Measurements from ENCODE around the gene DCDC1. TPM values are rescaled to one million over a fixed set of nuclear protein-coding genes. Genes with fewer than 3 reads are reported as not detected.

Gene DCDC1
- total RNA-seq, 4 donors from 2014 or later: 0.26 to 8.0 (median 1.5) TPM

DNA sequence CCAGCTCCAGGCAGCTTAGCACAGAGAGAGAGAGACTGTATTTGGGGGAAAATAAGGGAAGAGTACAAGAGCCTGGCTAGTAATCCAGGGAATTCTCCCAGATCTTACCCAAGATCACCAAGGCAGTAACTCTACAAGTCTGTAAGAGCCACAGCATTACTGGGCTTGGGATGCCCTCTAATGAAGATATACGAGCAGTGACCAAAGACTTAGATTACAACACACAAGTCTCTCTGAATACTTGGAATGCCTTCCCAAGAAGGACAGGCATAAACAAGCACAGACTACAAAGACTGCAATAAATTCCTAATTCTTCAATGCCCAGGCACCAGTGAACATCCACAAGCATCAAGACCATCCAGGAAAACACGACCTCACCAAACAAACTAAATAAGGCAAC lies 17.8 kb upstream of the DCDC1 start:
- Histone ChIP-seq H3K27me3 (no peaks in the 10 kb centered on the region), H3K9me3 (no peaks in the 10 kb centered on the region), H3K27ac (no peak overlapping the region), H3K4me3 (no peak overlapping the region), H3K4me1 (no peaks in the 10 kb centered on the region), H3K36me3 (no peaks in the 10 kb centered on the region)
- intact Hi-C loops (cut with DNase I; ENCODE audit: low total_unique reads): no loop called here
- TF ChIP-seq CTCF (IDR thresholded peaks at IDR 0.05): no peak
- TF ChIP-seq POLR2A (IDR thresholded peaks at IDR 0.05): no peak
- no peak for DNase-seq

GRCh38 chr11:31383116-31383515 lies 13.6 kb upstream of the DCDC1 start:
- DNase-seq: no peak
- Histone ChIP-seq H3K27me3 (no peaks in the 10 kb centered on the region), H3K36me3 (no peaks in the 10 kb centered on the region), H3K4me3 (no peak overlapping the region), H3K27ac (no peak overlapping the region), H3K4me1 (no peaks in the 10 kb centered on the region), H3K9me3 (no peaks in the 10 kb centered on the region)
- TF ChIP-seq POLR2A (IDR thresholded peaks at IDR 0.05): no peak
- TF ChIP-seq CTCF (IDR thresholded peaks at IDR 0.05): no peak
- intact Hi-C loops (cut with DNase I; ENCODE audit: low total_unique reads): no loop called here

- H3K4me1 ChIP-seq: no peaks in the 10 kb centered on the region
- DNase-seq: no peak
- H3K36me3 ChIP-seq: no peaks in the 10 kb centered on the region
- no peaks in the 10 kb centered on the region for H3K9me3 ChIP-seq
- no peaks in the 10 kb centered on the region for H3K27me3 ChIP-seq
- H3K27ac ChIP-seq: no peak overlapping the region
- no peak overlapping the region for H3K4me3 ChIP-seq
- TF ChIP-seq POLR2A (IDR thresholded peaks at IDR 0.05): no peak
- TF ChIP-seq CTCF (IDR thresholded peaks at IDR 0.05): no peak
- intact Hi-C loops (cut with DNase I; ENCODE audit: low total_unique reads): no loop called here
These were observed 6.3 kb upstream of the DCDC1 start for GRCh38 chr11:31375879-31376278.

- Histone ChIP-seq H3K27ac (no peak overlapping the region), H3K4me1 (no peaks in the 10 kb centered on the region), H3K4me3 (no peak overlapping the region), H3K27me3 (no peaks in the 10 kb centered on the region), H3K9me3 (no peaks in the 10 kb centered on the region), H3K36me3 (no peaks in the 10 kb centered on the region)
- intact Hi-C loops (cut with DNase I; ENCODE audit: low total_unique reads): no loop called here
- TF ChIP-seq CTCF (IDR thresholded peaks at IDR 0.05) (no peak), POLR2A (IDR thresholded peaks at IDR 0.05) (no peak)
- no peak for DNase-seq
These were observed 2.7 kb downstream of the DCDC1 start for GRCh38 chr11:31366795-31367194.

- H3K4me1 ChIP-seq: no peaks in the 10 kb centered on the region
These were observed 7.8 kb downstream of the DCDC1 start for GRCh38 chr11:31361743-31362142.

More at GRCh38 chr11:31361743-31362142, 7.8 kb downstream of the DCDC1 start:
- Histone ChIP-seq H3K9me3 (no peaks in the 10 kb centered on the region), H3K27me3 (no peaks in the 10 kb centered on the region), H3K27ac (no peak overlapping the region), H3K4me3 (no peak overlapping the region), H3K36me3 (no peaks in the 10 kb centered on the region)
- no peak for DNase-seq
- intact Hi-C loops (cut with DNase I; ENCODE audit: low total_unique reads): no loop called here
- TF ChIP-seq POLR2A (IDR thresholded peaks at IDR 0.05) (no peak), CTCF (IDR thresholded peaks at IDR 0.05) (no peak)

All from uterus (tissue), 4 donors.